Middle frontal gyrus (tissue), 1 donor: ENCODE data around the gene NUDT5.
"Not testable (repeated sequence)": the region's sequence is repeated elsewhere in the genome, so short reads cannot be mapped to it uniquely, and the experiment has no call there.

Source experiments
- DNase-seq: peaks from one replicate; pipeline ENCODE4 v3.0.0-alpha.2; 2015; ENCODE audit warnings: low spot score; ENCODE audit errors: extremely low spot score

NUDT5 gene

GRCh38 chr10:12205082-12205481, 9.4 kb upstream of the NUDT5 start:
- DNase-seq = no peak

GRCh38 chr10:12202226-12202625, 6.5 kb upstream of the NUDT5 start:
- DNase-seq = no peak

GRCh38 chr10:12201543-12201942, 5.9 kb upstream of the NUDT5 start:
- no peak for DNase-seq

GRCh38 chr10:12200850-12201249, 5.2 kb upstream of the NUDT5 start:
- DNase-seq = no peak

- no peak for DNase-seq
Measured at GRCh38 chr10:12198156-12198555, 2.5 kb upstream of the NUDT5 start.

GRCh38 chr10:12196531-12197211, 980 bp upstream of the NUDT5 start:
- no peak for DNase-seq

- DNase-seq = no peak
Measured at GRCh38 chr10:12195281-12195602, 449 bp downstream of the NUDT5 start.

GRCh38 chr10:12194752-12195271, 879 bp downstream of the NUDT5 start:
- no peak for DNase-seq

GRCh38 chr10:12193193-12193592, 2.5 kb downstream of the NUDT5 start:
- no peak for DNase-seq

- no peak for DNase-seq
Measured at GRCh38 chr10:12191715-12192114, 4.0 kb downstream of the NUDT5 start.

- DNase-seq = no peak
Measured at GRCh38 chr10:12189426-12189825, 6.3 kb downstream of the NUDT5 start.

GRCh38 chr10:12188656-12189055, 7.0 kb downstream of the NUDT5 start:
- DNase-seq = no peak

GRCh38 chr10:12187321-12187905, 8.3 kb downstream of the NUDT5 start:
- no peak for DNase-seq

GRCh38 chr10:12186323-12186722, 9.4 kb downstream of the NUDT5 start:
- DNase-seq = no peak

GRCh38 chr10:12184165-12184564, 11.5 kb downstream of the NUDT5 start:
- no peak for DNase-seq

GRCh38 chr10:12181065-12181775, 14.5 kb downstream of the NUDT5 start:
- no peak for DNase-seq

GRCh38 chr10:12180221-12180974, 15.3 kb downstream of the NUDT5 start:
- DNase-seq = no peak

GRCh38 chr10:12179606-12180170, 16.0 kb downstream of the NUDT5 start:
- DNase-seq = no peak

GRCh38 chr10:12177642-12178041, 18.0 kb downstream of the NUDT5 start:
- DNase-seq = no peak

- DNase-seq = not testable (repeated sequence)
Measured at GRCh38 chr10:12171512-12171911, 24.2 kb downstream of the NUDT5 start.

- DNase-seq = no peak
Measured at GRCh38 chr10:12165999-12166775, 29.5 kb downstream of the NUDT5 start.
